H1 (cell line): ENCODE measurements around the gene CADM2. TPM values are rescaled to one million over a fixed set of nuclear protein-coding genes. Genes with fewer than 3 reads are reported as not detected.

Source experiments
- CTCF ChIA-PET: fragments of 300-600 bp; sonication (Branson Sonifier 250); formaldehyde crosslinking; loops from one replicate; lab custom pipeline; 2021; ENCODE audit not compliant: partially characterized antibody; lab: Charles Lee
- POLR2A ChIA-PET: fragments of 300-600 bp; sonication (Branson Sonifier 250); formaldehyde crosslinking; loops from one replicate; lab custom pipeline; 2021; ENCODE audit warnings: inconsistent platforms; ENCODE audit not compliant: partially characterized antibody; lab: Charles Lee
- DNase-seq, 2 experiments: peaks; one replicate each; pipeline versions ENCODE4 v3.0.0 to v3.0.0-alpha.2; 2010 to 2022; ENCODE audit warnings: low spot score in 2 of 2, low read depth in 1 of 2, mixed read lengths in 1 of 2
- FAIRE-seq: peaks from 2 replicates; lab custom pipeline; 2011; peaks lifted over from hg19 to GRCh38; lab: Jason Lieb, UNC
- H2AFZ ChIP-seq: 2 replicates; pipeline ENCODE4 v1.8.1; 2012; ENCODE audit warnings: low read length, inconsistent platforms
- H2AK5ac ChIP-seq: 2 replicates; pipeline ENCODE4 v1.6.1; 2013; ENCODE audit warnings: low read depth, low read length
- H2BK120ac ChIP-seq: replicated peaks from 2 replicates; pipeline ENCODE3; 2013; ENCODE audit warnings: low read depth, low read length, inconsistent platforms
- H2BK12ac ChIP-seq: 2 replicates; pipeline ENCODE4 v1.6.1; 2013; ENCODE audit warnings: low read depth, low read length
- H2BK15ac ChIP-seq: 2 replicates; pipeline ENCODE4 v1.6.1; 2013; ENCODE audit warnings: low read length
- H2BK20ac ChIP-seq: 2 replicates; pipeline ENCODE4 v1.6.1; 2013; ENCODE audit warnings: low read length
- H2BK5ac ChIP-seq: 2 replicates; pipeline ENCODE4 v1.6.1; 2013; ENCODE audit warnings: low read depth, low read length
- H3K14ac ChIP-seq: 2 replicates; pipeline ENCODE4 v1.6.1; 2013; ENCODE audit warnings: inconsistent platforms; ENCODE audit not compliant: insufficient read length
- H3K18ac ChIP-seq: 2 replicates; pipeline ENCODE4 v1.6.1; 2013; ENCODE audit warnings: low read length; ENCODE audit errors: extremely low read depth
- H3K23ac ChIP-seq: 2 replicates; pipeline ENCODE4 v1.6.1; 2013; ENCODE audit warnings: inconsistent platforms; ENCODE audit not compliant: insufficient read length
- H3K23me2 ChIP-seq: 2 replicates; pipeline ENCODE4 v1.6.1; 2013; ENCODE audit warnings: low read depth, low read length
- H3K27ac ChIP-seq: 2 replicates; pipeline ENCODE4 v1.6.1; 2011; ENCODE audit warnings: low read depth, low read length, inconsistent platforms
- H3K27me3 ChIP-seq, 4 experiments: replicated peaks in 1 of 4; 1 replicate in 1 of 4; 2 replicates in 3 of 4; pipeline versions ENCODE4 v1.6.1 to v1.8.1; 2011 to 2013; ENCODE audit warnings: low read length in 3 of 4, mild to moderate bottlenecking in 3 of 4, inconsistent platforms in 2 of 4, mixed read lengths in 2 of 4, moderate library complexity in 1 of 4; ENCODE audit not compliant: control insufficient read depth in 3 of 4, insufficient read depth in 3 of 4; ENCODE audit errors: extremely low read depth in 1 of 4
- H3K36me3 ChIP-seq, 4 experiments: 2 replicates each; pipeline versions ENCODE4 v1.6.1 to v1.8.1; 2011 to 2013; ENCODE audit warnings: mild to moderate bottlenecking in 4 of 4, low read length in 3 of 4, moderate library complexity in 2 of 4, control low read depth in 1 of 4, inconsistent platforms in 1 of 4; ENCODE audit not compliant: insufficient read depth in 4 of 4, control insufficient read depth in 2 of 4
- H3K4ac ChIP-seq: replicated peaks from 2 replicates; pipeline ENCODE3; 2013; ENCODE audit warnings: low read length, low read depth, mixed read lengths, inconsistent platforms; ENCODE audit not compliant: insufficient read length
- H3K4me1 ChIP-seq, 4 experiments: replicated peaks in 1 of 4; 1 replicate in 1 of 4; 2 replicates in 3 of 4; pipeline versions ENCODE4 v1.6.1 to v1.8.1; 2011 to 2013; ENCODE audit warnings: low read length in 3 of 4, inconsistent platforms in 2 of 4, mixed read lengths in 1 of 4; ENCODE audit not compliant: insufficient read depth in 4 of 4, control insufficient read depth in 3 of 4
- H3K4me2 ChIP-seq, 2 experiments: 2 replicates each; pipeline versions ENCODE4 v1.6.1 to v1.8.1; 2011 to 2013; ENCODE audit warnings: low read depth in 2 of 2, low read length in 2 of 2, control low read depth in 1 of 2, inconsistent platforms in 1 of 2, mild to moderate bottlenecking in 1 of 2; ENCODE audit not compliant: insufficient read depth in 1 of 2
- H3K4me3 ChIP-seq, 4 experiments: fragments of 200-600, 300-600 bp in 1 of 4; sonication (generic), shearing (Covaris generic), sonication (Bioruptor Twin) in 1 of 4; 2 replicates each; pipeline versions ENCODE4 v1.5.1 to v1.8.1; 2011 to 2016; ENCODE audit warnings: low read length in 4 of 4, low read depth in 3 of 4, control low read depth in 2 of 4, inconsistent platforms in 2 of 4, mild to moderate bottlenecking in 2 of 4, mixed read lengths in 1 of 4, moderate library complexity in 1 of 4; ENCODE audit not compliant: insufficient read depth in 2 of 4; ENCODE audit errors: extremely low read depth in 1 of 4
- H3K56ac ChIP-seq: replicated peaks from 2 replicates; pipeline ENCODE3; 2013; ENCODE audit warnings: low read depth, mild to moderate bottlenecking, mixed read lengths, low read length, inconsistent platforms; ENCODE audit not compliant: insufficient read length
- H3K79me1 ChIP-seq: 2 replicates; pipeline ENCODE4 v1.6.1; 2013; ENCODE audit warnings: low read depth, low read length, control low read depth
- H3K79me2 ChIP-seq, 2 experiments: 2 replicates each; pipeline versions ENCODE4 v1.6.1 to v1.8.1; 2012 to 2013; ENCODE audit warnings: low read length in 2 of 2, mild to moderate bottlenecking in 2 of 2, inconsistent platforms in 1 of 2; ENCODE audit not compliant: insufficient read depth in 2 of 2, control insufficient read depth in 1 of 2
- H3K9ac ChIP-seq, 4 experiments: replicated peaks in 1 of 4; 1 replicate in 1 of 4; 2 replicates in 3 of 4; pipeline versions ENCODE4 v1.6.1 to v1.8.1; 2011 to 2013; ENCODE audit warnings: low read depth in 3 of 4, low read length in 3 of 4, control low read depth in 2 of 4, mild to moderate bottlenecking in 2 of 4, moderate library complexity in 2 of 4, inconsistent platforms in 1 of 4; ENCODE audit errors: extremely low read depth in 1 of 4
- H3K9me3 ChIP-seq, 2 experiments: 2 replicates each; pipeline versions ENCODE4 v1.6.1 to v1.8.1; 2012 to 2013; ENCODE audit warnings: mild to moderate bottlenecking in 2 of 2, moderate library complexity in 2 of 2, control low read depth in 1 of 2, inconsistent platforms in 1 of 2, low read depth in 1 of 2, low read length in 1 of 2, mixed read lengths in 1 of 2; ENCODE audit not compliant: insufficient read depth in 2 of 2
- H4K20me1 ChIP-seq, 2 experiments: replicated peaks in 1 of 2; 2 replicates each; pipeline versions ENCODE3 to v1.8.1; 2011 to 2013; ENCODE audit warnings: inconsistent platforms in 2 of 2, low read length in 2 of 2, mild to moderate bottlenecking in 1 of 2; ENCODE audit not compliant: insufficient read depth in 2 of 2, control insufficient read depth in 1 of 2
- H4K5ac ChIP-seq: 2 replicates; pipeline ENCODE4 v1.6.1; 2013; ENCODE audit warnings: low read length, low read depth, mixed read lengths, inconsistent platforms; ENCODE audit not compliant: insufficient read length
- H4K8ac ChIP-seq: 2 replicates; pipeline ENCODE4 v1.8.0; 2013; ENCODE audit warnings: mild to moderate bottlenecking, moderate library complexity, low read length, inconsistent platforms; ENCODE audit not compliant: insufficient read depth; ENCODE audit errors: extremely low read depth
- H4K91ac ChIP-seq: replicated peaks from 2 replicates; pipeline ENCODE3; 2013; ENCODE audit warnings: low read length, mixed read lengths, inconsistent platforms; ENCODE audit not compliant: insufficient read length
- BACH1 ChIP-seq: IDR thresholded peaks from 2 replicates; pipeline ENCODE4 v1.6.1; 2012; ENCODE audit warnings: low read length, improper control_type of control experiment
- EP300 ChIP-seq, 2 experiments: IDR thresholded peaks; 1 replicate in 1 of 2; 2 replicates in 1 of 2; pipeline ENCODE4 v1.6.1; 2011 to 2012; ENCODE audit warnings: low read depth in 2 of 2, low read length in 2 of 2, mild to moderate bottlenecking in 2 of 2, borderline replicate concordance in 1 of 2, inconsistent platforms in 1 of 2, moderate library complexity in 1 of 2
- FOSL1 ChIP-seq: IDR thresholded peaks from 2 replicates; pipeline ENCODE4 v1.6.1; 2011; ENCODE audit warnings: mild to moderate bottlenecking, low read depth, low read length, moderate library complexity; ENCODE audit not compliant: insufficient read depth
- NANOG ChIP-seq: IDR thresholded peaks from 2 replicates; pipeline ENCODE4 v1.6.1; 2011; ENCODE audit warnings: low read length, low read depth, mild to moderate bottlenecking, inconsistent platforms; ENCODE audit not compliant: insufficient read depth, poor library complexity, severe bottlenecking
- PHF8 ChIP-seq: fragments of 200-600 bp; sonication (generic); conservative IDR thresholded peaks from 2 replicates; pipeline ENCODE4 v1.7.1; 2012; ENCODE audit warnings: low read depth, mild to moderate bottlenecking, inconsistent platforms, low read length, moderate library complexity
- RAD21 ChIP-seq, 2 experiments: IDR thresholded peaks in 1 of 2; conservative IDR thresholded peaks in 1 of 2; 2 replicates each; pipeline ENCODE4 v1.6.1; 2011; ENCODE audit warnings: low read depth in 2 of 2, low read length in 2 of 2, improper control_type of control experiment in 1 of 2, inconsistent platforms in 1 of 2, mild to moderate bottlenecking in 1 of 2, moderate library complexity in 1 of 2
- TEAD4 ChIP-seq: IDR thresholded peaks from 2 replicates; pipeline ENCODE4 v1.6.1; 2012; ENCODE audit warnings: low read depth, low read length, inconsistent platforms, mixed read lengths
- WGBS, 2 experiments: shearing (Covaris generic) in 1 of 2; methylation state at CpG; one replicate each; pipeline versions ENCODE4 v1.1.6 to v1.1.7; 2013 to 2015; ENCODE audit warnings: low lambda C conversion rate in 2 of 2, mixed read lengths in 2 of 2, inconsistent platforms in 1 of 2, low coverage in 1 of 2, missing lambda C conversion rate in 1 of 2; ENCODE audit not compliant: insufficient replicate concordance in 2 of 2, insufficient coverage in 1 of 2, insufficient read length in 1 of 2; ENCODE audit errors: extremely low coverage in 1 of 2, missing lambda C conversion rate in 1 of 2; 5-methylcytosine and 5-hydroxymethylcytosine counted together
- polyA plus RNA-seq, 7 experiments: library from polyadenylated mRNA; depleted of rRNA in 3 of 7; stranded (reverse) in 5 of 7; unstranded in 2 of 7; fragments of >200 nt in 5 of 7; fragments of 200-250 nt in 2 of 7; gene quantifications; 1 replicate in 5 of 7; 2 replicates in 1 of 7; 4 replicates in 1 of 7; pipeline versions ENCODE4 v1.2.1 to v1.2.3, GENCODE V29; 2011 to 2013; ENCODE audit warnings: missing spikeins in 2 of 7, mixed read lengths in 2 of 7
- total RNA-seq: library from RNA; stranded (reverse); fragmentation: NEBNext Ultra II Directional; extraction: Animal tissue kit (Norgen Biotek cat#: 25700); gene quantifications from 2 replicates; pipeline ENCODE4 v1.2.1, GENCODE V29; 2021
- TF ChIP-seq, protein P1 (sequence below), 3 experiments: IDR thresholded peaks; 1 replicate in 2 of 3; 2 replicates in 1 of 3; pipeline versions ENCODE4 v1.5.1 to v1.6.1; 2011; ENCODE audit warnings: low read length in 3 of 3, mild to moderate bottlenecking in 3 of 3, inconsistent platforms in 2 of 3, low read depth in 1 of 3, moderate library complexity in 1 of 3; ENCODE audit not compliant: insufficient read depth in 1 of 3; ENCODE audit errors: control extremely low read depth in 1 of 3
- TF ChIP-seq, protein P2 (sequence below): IDR thresholded peaks from 2 replicates; pipeline ENCODE4 v1.6.1; 2011; ENCODE audit warnings: low read depth, mild to moderate bottlenecking, low read length; ENCODE audit not compliant: insufficient read depth

The CADM2 gene
- total and polyA plus RNA-seq, 2 of the 8 experiments (the other 6 are each of a cell fraction or from before 2014, with no cell fraction given), result 14.9 to 20.9 TPM

DNA sequence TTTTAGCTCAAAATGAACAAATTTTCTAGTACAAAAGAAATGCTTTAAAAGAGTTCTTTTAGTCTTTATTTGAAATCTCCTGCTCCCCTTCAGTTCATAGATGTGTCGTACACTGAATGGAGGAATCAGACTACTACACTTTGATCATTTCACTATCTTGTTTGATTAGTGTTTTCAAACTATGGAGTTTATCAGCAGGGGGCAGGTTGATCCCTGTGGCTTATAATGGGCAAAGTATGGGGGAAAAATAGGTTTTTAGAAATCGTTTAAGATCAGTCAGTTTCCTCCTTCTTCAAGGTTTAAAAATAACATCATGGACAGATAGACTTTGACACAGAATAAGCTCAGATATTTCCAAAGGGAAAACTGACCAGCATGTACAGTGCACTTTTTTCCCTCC, 701.7 kb downstream of the CADM2 start:
- H3K18ac ChIP-seq, result no peak overlapping the region
- WGBS, 2 experiments, result 91% methylated on average over 2 of the region's 2 CpGs; no CpG with 5 or more reads in 1 of the 2 experiments
- H3K23ac ChIP-seq, result no peak overlapping the region
- FAIRE-seq (no peak), DNase-seq (no peak)
- H2BK20ac ChIP-seq, result no peak overlapping the region
- no peak overlapping the region for H3K56ac ChIP-seq
- no peak overlapping the region for H2AFZ ChIP-seq
- no peak overlapping the region for H3K14ac ChIP-seq
- H3K4me1 ChIP-seq, result no peaks in the 10 kb centered on the region
- ChIA-PET POLR2A (no interaction called here), CTCF (no interaction called here)
- peak overlapping the region in 1 of 4 experiments; percentile 34; a peak in 1 of 7 replicates for H3K9ac ChIP-seq
- no peaks in the 10 kb centered on the region for H3K79me1 ChIP-seq
- H3K4ac ChIP-seq, result no peak overlapping the region
- H2BK120ac ChIP-seq, result no peak overlapping the region
- H3K27ac ChIP-seq, result no peak overlapping the region
- H4K8ac ChIP-seq, result no peak overlapping the region
- H4K5ac ChIP-seq, result no peak overlapping the region
- H3K27me3 ChIP-seq, result no peaks in the 10 kb centered on the region
- no peak overlapping the region for H2BK15ac ChIP-seq
- H3K4me2 ChIP-seq, result no peak overlapping the region
- H4K91ac ChIP-seq, result no peak overlapping the region
- no peaks in the 10 kb centered on the region for H3K23me2 ChIP-seq
- H3K79me2 ChIP-seq, result no peaks in the 10 kb centered on the region
- no peaks in the 10 kb centered on the region for H3K36me3 ChIP-seq
- H2BK12ac ChIP-seq, result no peak overlapping the region
- H4K20me1 ChIP-seq, result no peaks in the 10 kb centered on the region
- H3K4me3 ChIP-seq, result no peak overlapping the region
- no peaks in the 10 kb centered on the region for H3K9me3 ChIP-seq
- H2AK5ac ChIP-seq, result no peak overlapping the region
- no peak overlapping the region for H2BK5ac ChIP-seq
- TF ChIP-seq, protein P1, sequence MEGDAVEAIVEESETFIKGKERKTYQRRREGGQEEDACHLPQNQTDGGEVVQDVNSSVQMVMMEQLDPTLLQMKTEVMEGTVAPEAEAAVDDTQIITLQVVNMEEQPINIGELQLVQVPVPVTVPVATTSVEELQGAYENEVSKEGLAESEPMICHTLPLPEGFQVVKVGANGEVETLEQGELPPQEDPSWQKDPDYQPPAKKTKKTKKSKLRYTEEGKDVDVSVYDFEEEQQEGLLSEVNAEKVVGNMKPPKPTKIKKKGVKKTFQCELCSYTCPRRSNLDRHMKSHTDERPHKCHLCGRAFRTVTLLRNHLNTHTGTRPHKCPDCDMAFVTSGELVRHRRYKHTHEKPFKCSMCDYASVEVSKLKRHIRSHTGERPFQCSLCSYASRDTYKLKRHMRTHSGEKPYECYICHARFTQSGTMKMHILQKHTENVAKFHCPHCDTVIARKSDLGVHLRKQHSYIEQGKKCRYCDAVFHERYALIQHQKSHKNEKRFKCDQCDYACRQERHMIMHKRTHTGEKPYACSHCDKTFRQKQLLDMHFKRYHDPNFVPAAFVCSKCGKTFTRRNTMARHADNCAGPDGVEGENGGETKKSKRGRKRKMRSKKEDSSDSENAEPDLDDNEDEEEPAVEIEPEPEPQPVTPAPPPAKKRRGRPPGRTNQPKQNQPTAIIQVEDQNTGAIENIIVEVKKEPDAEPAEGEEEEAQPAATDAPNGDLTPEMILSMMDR (IDR thresholded peaks at IDR 0.05; ENCODE audit: control extremely low read depth in 1 of 3, insufficient read depth in 1 of 3, low read depth in 1 of 3, low read length in 3 of 3), result no peak
- TF ChIP-seq PHF8 (no peak), EP300 (IDR thresholded peaks at IDR 0.05; ENCODE audit: borderline replicate concordance in 1 of 2, low read depth in 2 of 2, low read length in 2 of 2) (no peak), NANOG (no peak), FOSL1 (no peak), RAD21 (IDR thresholded peaks at IDR 0.05 in 1 of 2, conservative IDR thresholded peaks at IDR 0.05 in 1 of 2; ENCODE audit: low read depth in 2 of 2, low read length in 2 of 2) (no peak), TEAD4 (no peak), BACH1 (no peak)
- TF ChIP-seq, protein P2, sequence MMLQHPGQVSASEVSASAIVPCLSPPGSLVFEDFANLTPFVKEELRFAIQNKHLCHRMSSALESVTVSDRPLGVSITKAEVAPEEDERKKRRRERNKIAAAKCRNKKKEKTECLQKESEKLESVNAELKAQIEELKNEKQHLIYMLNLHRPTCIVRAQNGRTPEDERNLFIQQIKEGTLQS, result no peak
